Mesenchymal stem cell (in vitro differentiated cells and primary cell): ENCODE data around the gene THSD7A.

Experiments
- DNase-seq: peaks from one replicate; pipeline ENCODE4 v3.0.0-alpha.2; 2013
- H2AFZ ChIP-seq: one replicate; pipeline ENCODE4 v1.6.1; 2013; ENCODE audit warnings: low read depth, mild to moderate bottlenecking, control low read depth, inconsistent platforms, low read length, moderate library complexity
- H2AK5ac ChIP-seq: 2 replicates; pipeline ENCODE4 v1.6.1; 2013; ENCODE audit warnings: low read length, moderate library complexity, mild to moderate bottlenecking, inconsistent platforms; ENCODE audit not compliant: severe bottlenecking
- H2BK120ac ChIP-seq: one replicate; pipeline ENCODE4 v1.6.1; 2013; ENCODE audit warnings: low read depth, mild to moderate bottlenecking, inconsistent platforms, low read length, moderate library complexity
- H2BK12ac ChIP-seq, 2 experiments: one replicate each; pipeline ENCODE4 v1.6.1; 2013; ENCODE audit warnings: inconsistent platforms in 2 of 2, low read length in 2 of 2, mild to moderate bottlenecking in 2 of 2, moderate library complexity in 2 of 2, control low read depth in 1 of 2
- H2BK15ac ChIP-seq: one replicate; pipeline ENCODE4 v1.6.1; 2013; ENCODE audit warnings: mild to moderate bottlenecking, low read depth, inconsistent platforms; ENCODE audit not compliant: poor library complexity, severe bottlenecking
- H2BK5ac ChIP-seq: 2 replicates; pipeline ENCODE4 v1.6.1; 2013; ENCODE audit warnings: low read depth, mild to moderate bottlenecking, low read length, control low read depth, inconsistent platforms; ENCODE audit not compliant: poor library complexity, severe bottlenecking
- H3K14ac ChIP-seq, 2 experiments: one replicate each; pipeline ENCODE4 v1.6.1; 2013; ENCODE audit warnings: inconsistent platforms in 2 of 2, low read length in 2 of 2, control low read depth in 1 of 2, mild to moderate bottlenecking in 1 of 2, moderate library complexity in 1 of 2
- H3K18ac ChIP-seq, 2 experiments: one replicate each; pipeline ENCODE4 v1.6.1; 2013; ENCODE audit warnings: inconsistent platforms in 2 of 2, low read length in 2 of 2, control low read depth in 1 of 2, low read depth in 1 of 2, mild to moderate bottlenecking in 1 of 2
- H3K23ac ChIP-seq, 2 experiments: one replicate each; pipeline ENCODE4 v1.6.1; 2013; ENCODE audit warnings: inconsistent platforms in 2 of 2, low read length in 2 of 2, mild to moderate bottlenecking in 2 of 2, moderate library complexity in 2 of 2, control low read depth in 1 of 2
- H3K27ac ChIP-seq: 2 replicates; pipeline ENCODE4 v1.5.1; 2013; ENCODE audit warnings: mild to moderate bottlenecking, moderate library complexity, low read length, control low read depth, inconsistent platforms; ENCODE audit not compliant: poor library complexity, severe bottlenecking
- H3K27me3 ChIP-seq, 2 experiments: 2 replicates each; pipeline versions ENCODE4 v1.6.1 to v1.7.0; 2013; ENCODE audit warnings: low read length in 2 of 2, mild to moderate bottlenecking in 2 of 2, moderate library complexity in 2 of 2, control low read depth in 1 of 2, inconsistent platforms in 1 of 2; ENCODE audit not compliant: control insufficient read depth in 1 of 2, insufficient read depth in 1 of 2
- H3K36me3 ChIP-seq, 2 experiments: 2 replicates each; pipeline versions ENCODE4 v1.6.1 to v1.7.0; 2013; ENCODE audit warnings: low read length in 2 of 2, control low read depth in 1 of 2, inconsistent platforms in 1 of 2, low read depth in 1 of 2, mild to moderate bottlenecking in 1 of 2; ENCODE audit not compliant: insufficient read depth in 2 of 2, control insufficient read depth in 1 of 2
- H3K4ac ChIP-seq, 2 experiments: one replicate each; pipeline ENCODE4 v1.6.1; 2013; ENCODE audit warnings: inconsistent platforms in 2 of 2, low read length in 2 of 2, mild to moderate bottlenecking in 2 of 2, moderate library complexity in 2 of 2, control low read depth in 1 of 2, low read depth in 1 of 2
- H3K4me1 ChIP-seq: 2 replicates; pipeline ENCODE4 v1.6.1; 2013; ENCODE audit warnings: low read depth, low read length, control low read depth; ENCODE audit not compliant: control insufficient read depth, insufficient read depth
- H3K4me2 ChIP-seq: 2 replicates; pipeline ENCODE4 v1.6.1; 2013; ENCODE audit warnings: low read length, mild to moderate bottlenecking, inconsistent platforms; ENCODE audit not compliant: poor library complexity, severe bottlenecking
- H3K4me3 ChIP-seq, 2 experiments: 2 replicates each; pipeline versions ENCODE4 v1.5.1 to v1.7.0; 2013; ENCODE audit warnings: low read length in 2 of 2, mild to moderate bottlenecking in 2 of 2, control low read depth in 1 of 2, low read depth in 1 of 2; ENCODE audit not compliant: insufficient read depth in 1 of 2
- H3K79me1 ChIP-seq: replicated peaks from 2 replicates; pipeline ENCODE4 v1.6.1; 2013; ENCODE audit warnings: mild to moderate bottlenecking, control low read depth, low read length, inconsistent platforms; ENCODE audit not compliant: poor library complexity, severe bottlenecking
- H3K9ac ChIP-seq: 2 replicates; pipeline ENCODE4 v1.7.0; 2013; ENCODE audit warnings: mild to moderate bottlenecking, low read length, moderate library complexity
- H3K9me3 ChIP-seq: 2 replicates; pipeline ENCODE4 v1.7.0; 2013; ENCODE audit warnings: mild to moderate bottlenecking, low read length; ENCODE audit not compliant: control insufficient read depth
- H4K8ac ChIP-seq: one replicate; pipeline ENCODE4 v1.6.1; 2013; ENCODE audit warnings: inconsistent platforms, mild to moderate bottlenecking, low read length, moderate library complexity
- H4K91ac ChIP-seq: one replicate; pipeline ENCODE4 v1.6.1; 2013; ENCODE audit warnings: mild to moderate bottlenecking, low read length, inconsistent platforms
- WGBS: methylation state at CpG from one replicate; pipeline ENCODE4 v1.1.7; 2013; ENCODE audit warnings: mixed read lengths; 5-methylcytosine and 5-hydroxymethylcytosine counted together

The THSD7A gene

GRCh38 chr7:11667071-11667809, 164.8 kb downstream of the THSD7A start:
- no peak overlapping the region for H2AK5ac ChIP-seq
- no peak for DNase-seq
- no peaks in the 10 kb centered on the region for H3K4me1 ChIP-seq
- no peak overlapping the region for H4K8ac ChIP-seq
- no peaks in the 10 kb centered on the region for H3K27me3 ChIP-seq
- no peak overlapping the region for H4K91ac ChIP-seq
- no peaks in the 10 kb centered on the region for H3K9me3 ChIP-seq
- no peaks in the 10 kb centered on the region for H3K36me3 ChIP-seq
- H3K14ac ChIP-seq = no peak overlapping the region
- no peak overlapping the region for H2AFZ ChIP-seq
- no peak overlapping the region for H3K4me2 ChIP-seq
- H3K27ac ChIP-seq = no peak overlapping the region
- H3K4ac ChIP-seq = no peak overlapping the region
- no peaks in the 10 kb centered on the region for H3K79me1 ChIP-seq
- H3K18ac ChIP-seq = no peak overlapping the region
- H3K9ac ChIP-seq = no peak overlapping the region
- H2BK120ac ChIP-seq = no peak overlapping the region
- H3K4me3 ChIP-seq = no peak overlapping the region
- no peak overlapping the region for H3K23ac ChIP-seq
- no peak overlapping the region for H2BK12ac ChIP-seq
- WGBS = 99% methylated on average over 4 of the region's 7 CpGs
- no peak overlapping the region for H2BK5ac ChIP-seq
- no peak overlapping the region for H2BK15ac ChIP-seq

GRCh38 chr7:11665357-11665756, 166.6 kb downstream of the THSD7A start:
- H2BK15ac ChIP-seq = no peak overlapping the region
- no peak overlapping the region for H2BK5ac ChIP-seq
- H4K91ac ChIP-seq = no peak overlapping the region
- H3K36me3 ChIP-seq = no peaks in the 10 kb centered on the region
- H3K27ac ChIP-seq = no peak overlapping the region
- H3K9me3 ChIP-seq = no peaks in the 10 kb centered on the region
- H2AFZ ChIP-seq = no peak overlapping the region
- no peak overlapping the region for H3K9ac ChIP-seq
- no peak overlapping the region for H4K8ac ChIP-seq
- no peak overlapping the region for H2AK5ac ChIP-seq
- 18% methylated on average over 2 of the region's 3 CpGs for WGBS
- H3K18ac ChIP-seq = no peak overlapping the region
- H2BK120ac ChIP-seq = no peak overlapping the region
- no peaks in the 10 kb centered on the region for H3K4me1 ChIP-seq
- no peak overlapping the region for H3K4ac ChIP-seq
- no peaks in the 10 kb centered on the region for H3K79me1 ChIP-seq
- H2BK12ac ChIP-seq = no peak overlapping the region
- H3K14ac ChIP-seq = no peak overlapping the region
- peak; percentile 26 for DNase-seq
- no peaks in the 10 kb centered on the region for H3K27me3 ChIP-seq
- no peak overlapping the region for H3K23ac ChIP-seq
- H3K4me3 ChIP-seq = no peak overlapping the region
- no peak overlapping the region for H3K4me2 ChIP-seq

- no peak overlapping the region for H4K91ac ChIP-seq
- no peak overlapping the region for H3K14ac ChIP-seq
- H2AFZ ChIP-seq = no peak overlapping the region
- H3K79me1 ChIP-seq = no peaks in the 10 kb centered on the region
- H3K4ac ChIP-seq = no peak overlapping the region
- 100% methylated on average over 1 of the region's 1 CpG for WGBS
- H3K4me1 ChIP-seq = no peaks in the 10 kb centered on the region
- H2BK120ac ChIP-seq = no peak overlapping the region
- no peak for DNase-seq
- no peak overlapping the region for H2BK15ac ChIP-seq
- H3K36me3 ChIP-seq = no peaks in the 10 kb centered on the region
- H4K8ac ChIP-seq = no peak overlapping the region
- no peak overlapping the region for H2BK12ac ChIP-seq
- no peak overlapping the region for H3K4me2 ChIP-seq
- no peak overlapping the region for H2BK5ac ChIP-seq
- no peak overlapping the region for H3K23ac ChIP-seq
- H3K27ac ChIP-seq = no peak overlapping the region
- no peaks in the 10 kb centered on the region for H3K27me3 ChIP-seq
- no peak overlapping the region for H3K18ac ChIP-seq
- H3K9me3 ChIP-seq = no peaks in the 10 kb centered on the region
- no peak overlapping the region for H2AK5ac ChIP-seq
- H3K9ac ChIP-seq = no peak overlapping the region
- H3K4me3 ChIP-seq = no peak overlapping the region
These were observed 176.4 kb downstream of the THSD7A start for GRCh38 chr7:11655642-11656041.

- no peak overlapping the region for H2BK15ac ChIP-seq
- no peak overlapping the region for H3K4me2 ChIP-seq
- no peak overlapping the region for H2AK5ac ChIP-seq
- H4K8ac ChIP-seq = no peak overlapping the region
- no peaks in the 10 kb centered on the region for H3K27me3 ChIP-seq
- no peaks in the 10 kb centered on the region for H3K79me1 ChIP-seq
- H2BK5ac ChIP-seq = no peak overlapping the region
- H3K4ac ChIP-seq = no peak overlapping the region
- H3K9ac ChIP-seq = no peak overlapping the region
- no peaks in the 10 kb centered on the region for H3K4me1 ChIP-seq
- no peak overlapping the region for H2BK120ac ChIP-seq
- H3K27ac ChIP-seq = no peak overlapping the region
- no peak overlapping the region for H3K23ac ChIP-seq
- H4K91ac ChIP-seq = no peak overlapping the region
- no peak overlapping the region for H3K4me3 ChIP-seq
- no peak overlapping the region for H3K18ac ChIP-seq
- no peak overlapping the region for H3K14ac ChIP-seq
- no peaks in the 10 kb centered on the region for H3K36me3 ChIP-seq
- no peak overlapping the region for H2AFZ ChIP-seq
- no peak overlapping the region for H2BK12ac ChIP-seq
- H3K9me3 ChIP-seq = no peaks in the 10 kb centered on the region
- no peak for DNase-seq
These were observed 176.8 kb downstream of the THSD7A start for GRCh38 chr7:11655163-11655562.
